Testis (tissue), 2 donors: ENCODE results near the gene UBAC2.

Source experiments
- POLR2A ChIP-seq: fragments of 450-650 bp; IDR thresholded peaks from one replicate; pipeline ENCODE4 v1.6.1; 2017; ENCODE audit warnings: antibody characterized with exemption, mild to moderate bottlenecking, moderate library complexity
- TF ChIP-seq, protein P1 (sequence below), 3 experiments: fragments of 450-650 bp in 2 of 3; fragments of 200-600 bp in 1 of 3; sonication (generic) in 1 of 3; IDR thresholded peaks; one replicate each; pipeline ENCODE4 v1.5.1; 2016 to 2019; ENCODE audit warnings: antibody characterized with exemption in 3 of 3, mild to moderate bottlenecking in 2 of 3, moderate library complexity in 1 of 3

DNA sequence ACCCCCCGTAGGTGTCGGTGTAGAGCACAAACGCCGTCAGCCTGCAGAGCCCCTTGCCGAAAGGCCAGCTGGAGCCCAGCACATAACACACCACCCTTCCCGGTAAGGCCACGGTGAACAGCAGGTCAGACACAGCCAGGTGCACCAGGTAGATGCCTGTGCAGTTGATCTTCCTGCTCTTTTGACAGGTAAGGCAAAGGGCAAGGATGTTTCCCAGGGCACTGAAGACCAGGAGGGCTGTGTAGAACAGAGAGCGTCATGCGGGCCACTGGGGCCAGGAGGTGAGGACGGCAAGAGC lies 208.0 kb downstream of the UBAC2 start:
- TF ChIP-seq, protein P1, sequence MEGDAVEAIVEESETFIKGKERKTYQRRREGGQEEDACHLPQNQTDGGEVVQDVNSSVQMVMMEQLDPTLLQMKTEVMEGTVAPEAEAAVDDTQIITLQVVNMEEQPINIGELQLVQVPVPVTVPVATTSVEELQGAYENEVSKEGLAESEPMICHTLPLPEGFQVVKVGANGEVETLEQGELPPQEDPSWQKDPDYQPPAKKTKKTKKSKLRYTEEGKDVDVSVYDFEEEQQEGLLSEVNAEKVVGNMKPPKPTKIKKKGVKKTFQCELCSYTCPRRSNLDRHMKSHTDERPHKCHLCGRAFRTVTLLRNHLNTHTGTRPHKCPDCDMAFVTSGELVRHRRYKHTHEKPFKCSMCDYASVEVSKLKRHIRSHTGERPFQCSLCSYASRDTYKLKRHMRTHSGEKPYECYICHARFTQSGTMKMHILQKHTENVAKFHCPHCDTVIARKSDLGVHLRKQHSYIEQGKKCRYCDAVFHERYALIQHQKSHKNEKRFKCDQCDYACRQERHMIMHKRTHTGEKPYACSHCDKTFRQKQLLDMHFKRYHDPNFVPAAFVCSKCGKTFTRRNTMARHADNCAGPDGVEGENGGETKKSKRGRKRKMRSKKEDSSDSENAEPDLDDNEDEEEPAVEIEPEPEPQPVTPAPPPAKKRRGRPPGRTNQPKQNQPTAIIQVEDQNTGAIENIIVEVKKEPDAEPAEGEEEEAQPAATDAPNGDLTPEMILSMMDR (IDR thresholded peaks at IDR 0.05) = no peak
- no peak for TF ChIP-seq POLR2A
